HepG2 (cell line): Measurements from ENCODE around the gene CDC42SE1. TPM values are rescaled to one million over a fixed set of nuclear protein-coding genes. Genes with fewer than 3 reads are reported as not detected.

Source experiments
- ATAC-seq: fragments of 200-7000 bp; cut with Tn5 transposase; 3 replicates; pipeline ENCODE4 v1.9.1; 2020; ENCODE audit warnings: mild to moderate bottlenecking, moderate library complexity
- BruUV-seq: library from RNA; stranded (reverse); fragments of 400-500 nt; replicated peaks from 2 replicates; lab custom pipeline; 2021; lab: Mats Ljungman, UMichigan
- CTCF ChIA-PET: fragments of 300-600 bp; formaldehyde crosslinking; extraction: SDS; loops from one replicate; lab custom pipeline; 2021; ENCODE audit warnings: low total read pairs, inconsistent platforms, low intra/inter-chr PET ratio; lab: Yijun Ruan, JAX
- POLR2A ChIA-PET: fragments of 350-600 bp; sonication (Branson Sonifier 250); formaldehyde crosslinking; loops from one replicate; lab custom pipeline; 2020; ENCODE audit warnings: antibody characterized with exemption, inconsistent platforms; lab: Yijun Ruan, JAX
- DNase-seq: peaks from one replicate; pipeline ENCODE4 v3.0.0-alpha.2; 2015; ENCODE audit warnings: low spot score
- FAIRE-seq: peaks from 3 replicates; lab custom pipeline; 2011; peaks lifted over from hg19 to GRCh38; lab: Jason Lieb, UNC
- H2AFZ ChIP-seq: one replicate; pipeline ENCODE4 v1.6.1; 2011; ENCODE audit warnings: low read length, inconsistent platforms
- H3K27ac ChIP-seq: fragments of 300-600 bp; 3 replicates; pipeline ENCODE4 v1.8.0; 2011; ENCODE audit warnings: mixed run types, mild to moderate bottlenecking, mixed read lengths, low read length, inconsistent platforms; ENCODE audit not compliant: insufficient read depth; ENCODE audit errors: extremely low read length
- H3K27me3 ChIP-seq, 2 experiments: fragments of 200-600 bp in 1 of 2; 2 replicates in 1 of 2; 3 replicates in 1 of 2; pipeline versions ENCODE4 v1.6.0 to v1.8.0; 2011; ENCODE audit warnings: low read length in 2 of 2, mild to moderate bottlenecking in 2 of 2, moderate library complexity in 2 of 2, inconsistent platforms in 1 of 2; ENCODE audit not compliant: insufficient read depth in 2 of 2, control insufficient read depth in 1 of 2
- H3K36me3 ChIP-seq, 2 experiments: fragments of 200-600 bp in 1 of 2; replicated peaks in 1 of 2; 2 replicates in 1 of 2; 3 replicates in 1 of 2; pipeline versions ENCODE4 v1.5.1 to v1.8.0; 2011; ENCODE audit warnings: low read length in 2 of 2, inconsistent platforms in 1 of 2; ENCODE audit not compliant: insufficient read depth in 2 of 2, control insufficient read depth in 1 of 2
- H3K4me1 ChIP-seq: 2 replicates; pipeline ENCODE4 v1.5.1; 2012; ENCODE audit warnings: low read length, inconsistent platforms; ENCODE audit not compliant: insufficient read depth
- H3K4me2 ChIP-seq: 2 replicates; pipeline ENCODE4 v1.6.0; 2011; ENCODE audit warnings: low read depth, low read length, inconsistent platforms
- H3K4me3 ChIP-seq, 3 experiments: fragments of 200-600 bp in 1 of 3; sonication (generic), shearing (Covaris generic) in 1 of 3; replicated peaks in 1 of 3; 2 replicates each; pipeline ENCODE4 v1.5.1; 2011 to 2016; ENCODE audit warnings: low read length in 3 of 3, inconsistent platforms in 2 of 3, low read depth in 2 of 3, mild to moderate bottlenecking in 2 of 3, control low read depth in 1 of 3, mixed read lengths in 1 of 3; ENCODE audit not compliant: insufficient read depth in 1 of 3
- H3K79me2 ChIP-seq: one replicate; pipeline ENCODE4 v1.6.1; 2011; ENCODE audit warnings: low read length, inconsistent platforms; ENCODE audit not compliant: insufficient read depth
- H3K9ac ChIP-seq: 2 replicates; pipeline ENCODE4 v1.6.0; 2011; ENCODE audit warnings: mild to moderate bottlenecking, low read depth, low read length, inconsistent platforms; ENCODE audit not compliant: insufficient read depth
- H3K9me3 ChIP-seq: 2 replicates; pipeline ENCODE4 v1.5.1; 2012; ENCODE audit warnings: mild to moderate bottlenecking, low read length
- H4K20me1 ChIP-seq: 2 replicates; pipeline ENCODE4 v1.6.0; 2011; ENCODE audit warnings: inconsistent platforms, mild to moderate bottlenecking, low read length, moderate library complexity; ENCODE audit not compliant: insufficient read depth
- ATF7 ChIP-seq, 2 experiments: fragments of 450-650 bp in 1 of 2; sonication (generic) in 1 of 2; formaldehyde crosslinking in 1 of 2; IDR thresholded peaks; 2 replicates each; pipeline versions ENCODE4 v1.4.0 to v1.6.1; 2016 to 2020; ENCODE audit warnings: antibody characterized with exemption in 1 of 2, mild to moderate bottlenecking in 1 of 2, missing genetic modification reagents in 1 of 2
- KDM6A ChIP-seq: IDR thresholded peaks from 2 replicates; pipeline ENCODE4 v1.6.1; 2016; ENCODE audit warnings: low read depth
- MXI1 ChIP-seq: IDR thresholded peaks from 3 replicates; pipeline ENCODE4 v1.6.1; 2012; ENCODE audit warnings: low read depth, low read length, inconsistent platforms, borderline replicate concordance
- NCOR1 ChIP-seq: fragments of 200-600 bp; sonication (generic); IDR thresholded peaks from 2 replicates; pipeline ENCODE4 v1.7.0; 2017; ENCODE audit warnings: antibody characterized with exemption, low read length, borderline replicate concordance
- NFE2L2 ChIP-seq: fragments of 150-350 bp; IDR thresholded peaks from 2 replicates; pipeline ENCODE4 v1.6.1; 2014; ENCODE audit warnings: low read length
- NR2C2 ChIP-seq: sonication (generic); formaldehyde crosslinking; IDR thresholded peaks from 2 replicates; pipeline ENCODE4 v1.4.0; 2020; ENCODE audit warnings: missing genetic modification reagents, mild to moderate bottlenecking, moderate library complexity, borderline replicate concordance
- SRSF1 ChIP-seq: fragments of 200-400 bp; formaldehyde crosslinking; optimal IDR thresholded peaks from 2 replicates; pipeline ENCODE3; 2017; ENCODE audit warnings: mild to moderate bottlenecking, low read depth, low read length, moderate library complexity
- TBX3 ChIP-seq: fragments of 450-650 bp; IDR thresholded peaks from 2 replicates; pipeline ENCODE4 v1.6.1; 2017; ENCODE audit warnings: antibody characterized with exemption, mild to moderate bottlenecking, inconsistent platforms, borderline replicate concordance
- ZNF496 ChIP-seq: sonication (generic); formaldehyde crosslinking; IDR thresholded peaks from 2 replicates; pipeline ENCODE4 v1.8.1; 2023; ENCODE audit warnings: mild to moderate bottlenecking, moderate library complexity, missing genetic modification reagents; ENCODE audit not compliant: insufficient replicate concordance
- ZNF772 ChIP-seq: sonication (generic); formaldehyde crosslinking; IDR thresholded peaks from 2 replicates; pipeline ENCODE4 v1.5.0; 2020; ENCODE audit warnings: mild to moderate bottlenecking, missing genetic modification reagents
- WGBS: methylation state at CpG from one replicate; pipeline ENCODE4 v1.1.6; 2017; ENCODE audit warnings: low lambda C conversion rate; 5-methylcytosine and 5-hydroxymethylcytosine counted together
- in situ Hi-C: cut with HindIII; loops from 2 replicates; pipeline ENCODE4 v1.10.0; 2017; ENCODE audit warnings: low pct_unique_long_range_greater_than_20kb; ENCODE audit not compliant: extremely low pct_ligation_motif_present
- intact Hi-C: fragments of 100-400 bp; cut with micrococcal nuclease; formaldehyde crosslinking; loops from one replicate; pipeline ENCODE4 v1.10.0; 2022; ENCODE audit not compliant: unreplicated experiment
- polyA plus RNA-seq, 8 experiments: library from polyadenylated mRNA; depleted of rRNA in 3 of 8; stranded (reverse) in 7 of 8; unstranded in 1 of 8; fragments of >200 nt; fragmentation: Illumina TruSeq in 4 of 8; extraction: Trizol in 4 of 8; gene quantifications; 2 replicates each; pipeline versions ENCODE4 v1.2.1 to v1.2.3, GENCODE V29; 2011 to 2016; ENCODE audit warnings: low read depth in 4 of 8, missing spikeins in 1 of 8, mixed read lengths in 1 of 8; ENCODE audit not compliant: insufficient read depth in 1 of 8
- total RNA-seq, 5 experiments: library from RNA; depleted of rRNA; stranded (reverse); fragments of >200 nt; fragmentation: Illumina TruSeq; extraction: Trizol; gene quantifications; 2 replicates each; pipeline ENCODE4 v1.2.3, GENCODE V29; 2016; ENCODE audit warnings: low read depth in 1 of 5
- TF ChIP-seq, protein P1 (sequence below): sonication (generic); formaldehyde crosslinking; conservative IDR thresholded peaks from 2 replicates; pipeline ENCODE4 v1.5.0; 2020; ENCODE audit warnings: missing genetic modification reagents

CDC42SE1 gene
- total and polyA plus RNA-seq, 2 of the 13 experiments (the other 11 are each of a cell fraction or from before 2014, with no cell fraction given) = 17.6 to 17.9 TPM

- no peak overlapping the region for H3K9ac ChIP-seq
- H3K9me3 ChIP-seq = no peaks in the 10 kb centered on the region
- H3K79me2 ChIP-seq = no peaks in the 10 kb centered on the region
- H3K27me3 ChIP-seq = 0 out of 5 replicates have a peak, but pooled peaks cover 0 to 3% of the 10 kb centered on the region in 2 experiments
- peaks cover 8% of the 10 kb centered on the region for H3K4me1 ChIP-seq
- H4K20me1 ChIP-seq = no peaks in the 10 kb centered on the region
- H3K36me3 ChIP-seq = no peaks in the 10 kb centered on the region
- H2AFZ ChIP-seq = no peak overlapping the region
- FAIRE-seq = no peak
- ChIA-PET CTCF (no interaction called here), POLR2A (no interaction called here)
- intact Hi-C loops (no loop called here), in situ Hi-C loops (no loop called here)
- ATAC-seq = no peak
- DNase-seq = no peak
- no TSS peak for BruUV-seq
- TF ChIP-seq ZNF496 (CRISPR knock-in tag) = no peak
- TF ChIP-seq NR2C2 (CRISPR knock-in tag) = no peak
- no peak for TF ChIP-seq MXI1
- TF ChIP-seq NFE2L2 = no peak
- TF ChIP-seq NCOR1 = no peak
- no peak for TF ChIP-seq SRSF1
- no peak for TF ChIP-seq TBX3
- no peak for TF ChIP-seq KDM6A (CRISPR knock-in tag)
- TF ChIP-seq ZNF772 (CRISPR knock-in tag) = no peak
- H3K27ac ChIP-seq = no peak overlapping the region
- H3K4me3 ChIP-seq = no peak overlapping the region
- no peak overlapping the region for H3K4me2 ChIP-seq
Measured at GRCh38 chr1:151065089-151065645, 5.7 kb upstream of the CDC42SE1 start.

- 15% methylated on average over 3 of the region's 3 CpGs for WGBS
- POLR2A ChIA-PET = no interaction called here
- Histone ChIP-seq H3K27me3 (0 out of 5 replicates have a peak, but pooled peaks cover 0 to 3% of the 10 kb centered on the region in 2 experiments), H3K4me1 (peaks cover 20% of the 10 kb centered on the region), H3K9ac (no peak overlapping the region), H3K4me3 (no peak overlapping the region), H2AFZ (no peak overlapping the region), H4K20me1 (no peaks in the 10 kb centered on the region), H3K36me3 (no peaks in the 10 kb centered on the region), H3K79me2 (peaks cover 12% of the 10 kb centered on the region), H3K27ac (no peak overlapping the region), H3K4me2 (no peak overlapping the region), H3K9me3 (no peaks in the 10 kb centered on the region)
- ATAC-seq (no peak), DNase-seq (no peak), FAIRE-seq (no peak)
- CTCF ChIA-PET = no interaction called here
- TF ChIP-seq ATF7 (IDR thresholded peaks at IDR 0.05) (peak; percentile 48), ATF7 (CRISPR knock-in tag; IDR thresholded peaks at IDR 0.05) (no peak)
- TF ChIP-seq, protein P1, sequence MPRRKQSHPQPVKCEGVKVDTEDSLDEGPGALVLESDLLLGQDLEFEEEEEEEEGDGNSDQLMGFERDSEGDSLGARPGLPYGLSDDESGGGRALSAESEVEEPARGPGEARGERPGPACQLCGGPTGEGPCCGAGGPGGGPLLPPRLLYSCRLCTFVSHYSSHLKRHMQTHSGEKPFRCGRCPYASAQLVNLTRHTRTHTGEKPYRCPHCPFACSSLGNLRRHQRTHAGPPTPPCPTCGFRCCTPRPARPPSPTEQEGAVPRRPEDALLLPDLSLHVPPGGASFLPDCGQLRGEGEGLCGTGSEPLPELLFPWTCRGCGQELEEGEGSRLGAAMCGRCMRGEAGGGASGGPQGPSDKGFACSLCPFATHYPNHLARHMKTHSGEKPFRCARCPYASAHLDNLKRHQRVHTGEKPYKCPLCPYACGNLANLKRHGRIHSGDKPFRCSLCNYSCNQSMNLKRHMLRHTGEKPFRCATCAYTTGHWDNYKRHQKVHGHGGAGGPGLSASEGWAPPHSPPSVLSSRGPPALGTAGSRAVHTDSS (CRISPR knock-in tag) = no peak
- BruUV-seq = no TSS peak
- intact Hi-C loops = no loop called here
- in situ Hi-C loops = no loop called here
Measured at GRCh38 chr1:151062741-151063371, 3.4 kb upstream of the CDC42SE1 start.
